GM12873 (cell line): ENCODE data around the gene MORC3.

Experiments used
- CTCF ChIP-seq: IDR thresholded peaks from 2 replicates; pipeline ENCODE4 v1.5.1; 2012; ENCODE audit warnings: low read depth, mild to moderate bottlenecking, moderate library complexity, low read length, control low read depth; ENCODE audit not compliant: insufficient read depth; ENCODE audit errors: missing control alignments

The MORC3 gene

GRCh38 chr21:36347962-36348328, 27.9 kb downstream of the MORC3 start:
- TF ChIP-seq CTCF: no peak

GRCh38 chr21:36349315-36349714, 29.3 kb downstream of the MORC3 start:
- TF ChIP-seq CTCF: no peak

- no peak for TF ChIP-seq CTCF
These were observed 30.4 kb downstream of the MORC3 start for GRCh38 chr21:36350282-36350910.

GRCh38 chr21:36354918-36355680, 35.1 kb downstream of the MORC3 start:
- no peak for TF ChIP-seq CTCF

- TF ChIP-seq CTCF: no peak
These were observed 35.9 kb downstream of the MORC3 start for GRCh38 chr21:36355868-36356267.

- no peak for TF ChIP-seq CTCF
These were observed 39.2 kb downstream of the MORC3 start for GRCh38 chr21:36359185-36359584.

- TF ChIP-seq CTCF: no peak
These were observed 49.2 kb downstream of the MORC3 start for GRCh38 chr21:36369064-36369685.
